Measurements from ENCODE around the gene MYO1F. TPM values are rescaled to one million over a fixed set of nuclear protein-coding genes. Genes with fewer than 3 reads are reported as not detected.

MYO1F gene
- total RNA-seq (2022; extraction: Qiagen RNA extraction; ENCODE audit: low read depth) = 0.25 to 0.65 TPM (median 0.32 TPM) in 5 replicates

DNA sequence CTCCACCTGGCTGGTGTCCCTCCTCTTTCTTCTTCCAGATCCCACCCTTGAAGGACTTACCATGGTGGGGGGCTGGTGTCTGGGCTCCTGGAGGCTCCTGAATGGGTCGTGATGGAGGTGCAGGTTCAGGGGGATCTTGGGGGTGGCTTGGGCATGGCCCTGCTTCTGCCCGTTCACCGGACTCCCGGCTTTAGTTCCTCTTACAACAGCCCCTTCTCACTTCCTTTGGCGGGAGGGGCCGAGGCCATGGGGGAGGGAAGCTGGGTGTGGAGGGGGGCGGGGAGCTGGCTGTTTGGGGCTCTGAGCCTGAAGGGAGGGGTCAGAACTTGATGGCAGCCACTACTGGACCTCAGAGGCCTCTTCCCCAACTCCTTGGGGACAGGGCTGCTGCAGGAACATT lies at the start of gene MYO1F:
MYO1F (minus strand) TSS at position 196 of the 400 bp plus-strand sequence; CDS start at position 63, 133 bp downstream.

DNA sequence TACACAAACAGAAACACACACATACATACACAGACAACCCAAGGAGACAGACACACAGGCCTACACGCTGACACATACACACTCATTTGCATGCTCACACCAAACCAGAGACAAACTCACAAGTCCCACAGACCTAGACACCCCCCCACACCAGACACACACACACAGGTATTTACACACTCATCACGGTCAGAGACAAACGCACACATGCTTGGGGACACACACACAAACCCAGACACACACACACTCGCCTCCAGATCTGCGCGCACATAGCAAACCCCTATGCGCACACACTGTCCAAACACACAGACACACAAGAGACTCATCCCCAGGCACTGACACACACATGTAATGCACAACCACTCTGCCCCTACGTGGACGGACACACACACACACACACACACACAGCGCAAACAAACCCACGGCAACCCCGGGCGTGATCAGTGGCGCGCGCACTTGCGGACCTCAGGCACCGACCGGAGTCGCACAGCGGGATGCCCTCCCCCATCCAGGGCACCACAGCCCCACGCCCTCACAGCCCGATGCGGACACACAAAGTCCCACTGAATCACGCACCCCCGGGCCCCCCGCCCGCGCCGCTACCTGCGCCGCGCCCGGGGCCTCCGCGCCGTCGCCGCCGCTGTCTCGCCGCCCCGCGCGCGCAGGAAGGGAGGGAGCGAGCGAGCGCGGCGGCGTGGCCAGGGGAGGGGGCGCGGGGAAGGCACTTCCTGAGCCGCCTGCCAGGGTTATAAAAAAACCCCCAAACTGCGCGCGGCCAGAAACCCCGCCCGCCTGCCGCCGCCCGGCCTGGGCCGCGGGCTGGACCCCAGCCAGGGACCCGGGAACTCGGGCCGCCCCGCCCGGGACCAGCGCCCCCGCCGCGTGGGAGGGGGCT lies 33.0 kb upstream of the MYO1F start, which contains the start of gene ADAMTS10:
ADAMTS10 (minus strand) TSS at position 675 of the 895 bp plus-strand sequence. CDS start 5,005 bp downstream, outside the sequence.

DNA sequence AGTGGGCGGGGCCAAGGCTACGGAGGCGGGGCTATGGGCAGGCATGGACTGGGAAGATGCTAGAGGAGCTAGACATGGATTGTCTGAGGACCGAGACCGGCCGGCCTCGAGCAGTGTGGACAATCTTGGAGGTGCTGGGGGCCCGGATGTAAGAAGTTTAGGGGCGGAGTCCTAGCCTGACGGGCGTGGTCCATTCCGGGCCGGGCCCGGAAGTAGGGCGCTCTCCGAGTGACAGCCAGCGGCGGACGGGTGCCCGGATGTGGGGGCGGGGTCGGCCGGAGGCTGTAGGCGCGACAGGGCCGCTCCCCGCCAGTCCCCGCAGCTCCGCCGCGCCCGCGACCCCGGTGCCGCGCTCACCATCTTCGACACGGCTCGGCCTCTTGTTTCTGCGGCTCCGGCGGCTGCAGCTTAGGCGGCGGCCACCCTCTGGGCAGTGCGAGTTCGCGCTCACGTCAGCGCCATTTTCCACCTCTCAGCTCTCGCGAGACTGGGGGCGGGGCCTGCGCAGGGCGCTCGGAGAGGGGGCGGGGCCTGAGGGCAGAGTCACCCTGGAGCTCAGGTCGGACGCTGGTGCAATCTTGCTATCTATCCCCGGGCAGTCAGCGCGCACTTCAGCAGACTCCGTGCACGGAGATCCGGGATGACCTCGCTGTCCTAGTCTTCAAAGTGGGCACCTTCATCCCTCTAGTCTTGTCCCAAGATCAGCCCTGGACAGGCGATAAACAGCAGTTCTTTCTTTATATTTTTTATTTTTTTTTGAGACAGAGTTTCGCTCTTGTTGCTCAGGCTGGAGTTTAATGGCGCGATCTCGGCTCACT lies 63.3 kb downstream of the MYO1F start, which contains the start of gene ZNF414:
ZNF414 (minus strand) TSS at position 481 of the 818 bp plus-strand sequence; CDS start at position 360, 121 bp downstream.

Other genes with a start within 250 kb of the MYO1F start
- gene KANK3, start 234.2 kb downstream of the MYO1F start, total RNA-seq (2022; extraction: Qiagen RNA extraction; ENCODE audit: low read depth) = 4.0 to 4.7 TPM (median 4.3 TPM) in 5 replicates
- gene ANGPTL4, start 213.3 kb downstream of the MYO1F start, total RNA-seq (2022; extraction: Qiagen RNA extraction; ENCODE audit: low read depth) = 148 to 236 TPM (median 180 TPM) in 5 replicates
- gene RAB11B, start 187.1 kb downstream of the MYO1F start, total RNA-seq (2022; extraction: Qiagen RNA extraction; ENCODE audit: low read depth) = 84.0 to 105 TPM (median 95.6 TPM) in 5 replicates
- 14.9 to 19.0 TPM (median 16.5 TPM) in 5 replicates for gene MARCHF2, start 164.1 kb downstream of the MYO1F start, total RNA-seq (2022; extraction: Qiagen RNA extraction; ENCODE audit: low read depth)
- gene HNRNPM, start 132.5 kb downstream of the MYO1F start, total RNA-seq (2022; extraction: Qiagen RNA extraction; ENCODE audit: low read depth) = 221 to 292 TPM (median 241 TPM) in 5 replicates
- 0.17 to 0.31 TPM (median 0.28 TPM) in 3 of 5 replicates, not detected in the others for gene PRAM1, start 74.8 kb downstream of the MYO1F start, total RNA-seq (2022; extraction: Qiagen RNA extraction; ENCODE audit: low read depth)
- 14.2 to 19.0 TPM (median 17.5 TPM) in 5 replicates for gene ZNF414, start 63.3 kb downstream of the MYO1F start, total RNA-seq (2022; extraction: Qiagen RNA extraction; ENCODE audit: low read depth)
- gene ADAMTS10, start 33.3 kb upstream of the MYO1F start, total RNA-seq (2022; extraction: Qiagen RNA extraction; ENCODE audit: low read depth) = 10.7 to 19.6 TPM (median 15.0 TPM) in 5 replicates
- gene NFILZ, start 53.2 kb upstream of the MYO1F start, total RNA-seq (2022; extraction: Qiagen RNA extraction; ENCODE audit: low read depth) = not detected in 5 replicates
- not detected in 5 replicates for gene ACTL9, start 121.4 kb upstream of the MYO1F start, total RNA-seq (2022; extraction: Qiagen RNA extraction; ENCODE audit: low read depth)
- not detected in 5 replicates for gene OR2Z1, start 144.2 kb upstream of the MYO1F start, total RNA-seq (2022; extraction: Qiagen RNA extraction; ENCODE audit: low read depth)